ENCODE data around the gene BHLHE40.

The BHLHE40 gene

GRCh38 chr3:4974154-4974553, 5.1 kb upstream of the BHLHE40 start (continued):
- TF ChIP-seq HOXD13 (CRISPR knock-in tag; IDR thresholded peaks at IDR 0.05; ENCODE audit: borderline replicate concordance) = no peak

GRCh38 chr3:4976109-4976508, 3.1 kb upstream of the BHLHE40 start:
- ChIA-PET CTCF (interaction anchor here (0.5 to 12.6 kb wide), 52 partner anchors 8 to 514 kb away, joined by 3 to 94 read pairs (median 4); no protein-coding TSS in a partner anchor), POLR2A (interaction anchor here (0.8 to 4.4 kb wide), 5 partner anchors 11 to 265 kb away, joined by 3 to 30 read pairs (median 3); no protein-coding TSS in a partner anchor)
- no peak overlapping the region for H3K27ac ChIP-seq (ENCODE audit: extremely low read depth, low read depth, low read length)
- TF ChIP-seq ZSCAN30 (tag by site-specific recombination; IDR thresholded peaks at IDR 0.05) (0 out of 2 replicates have a peak, but pooled peaks have one; percentile 42), KLF8 (tag by site-specific recombination; IDR thresholded peaks at IDR 0.05) (peak; percentile 42; the same call in 1 of the 2 replicates), ZNF580 (tag by site-specific recombination; IDR thresholded peaks at IDR 0.05) (peak; percentile 92), ZNF776 (tag by site-specific recombination; IDR thresholded peaks at IDR 0.05; ENCODE audit: borderline replicate concordance) (no peak), ZNF292 (tag by site-specific recombination; IDR thresholded peaks at IDR 0.05; ENCODE audit: borderline replicate concordance, low read depth) (no peak), REPIN1 (tag by site-specific recombination; IDR thresholded peaks at IDR 0.05; ENCODE audit: low read depth) (0 out of 2 replicates have a peak, but pooled peaks have one; percentile 46), ZBTB6 (tag by site-specific recombination; IDR thresholded peaks at IDR 0.05) (no peak), CTCF (tag by site-specific recombination; IDR thresholded peaks at IDR 0.05) (peak; percentile 57; the same call in 1 of the 2 replicates), PRDM10 (tag by site-specific recombination; IDR thresholded peaks at IDR 0.05) (peak; percentile 49; the same call in 1 of the 2 replicates), PATZ1 (tag by site-specific recombination; IDR thresholded peaks at IDR 0.05) (no peak), ZNF175 (tag by site-specific recombination; IDR thresholded peaks at IDR 0.05) (no peak), ZFP41 (tag by site-specific recombination; IDR thresholded peaks at IDR 0.05; ENCODE audit: borderline replicate concordance) (no peak), ZNF654 (tag by site-specific recombination; IDR thresholded peaks at IDR 0.05; ENCODE audit: low read depth) (peak; percentile 46), ZNF561 (tag by site-specific recombination; IDR thresholded peaks at IDR 0.05; ENCODE audit: borderline replicate concordance) (peak; percentile 88; the same call in 1 of the 2 replicates), GLI4 (tag by site-specific recombination; IDR thresholded peaks at IDR 0.05) (no peak), ZNF777 (tag by site-specific recombination; IDR thresholded peaks at IDR 0.05; ENCODE audit: borderline replicate concordance) (no peak), SP7 (tag by site-specific recombination; IDR thresholded peaks at IDR 0.05) (0 out of 2 replicates have a peak, but pooled peaks have one; percentile 37), ZNF354C (tag by site-specific recombination; IDR thresholded peaks at IDR 0.05; ENCODE audit: borderline replicate concordance, low read depth) (no peak), TRIM28 (IDR thresholded peaks at IDR 0.05; ENCODE audit: borderline replicate concordance, low read length) (peak; percentile 65), FEZF1 (tag by site-specific recombination; IDR thresholded peaks at IDR 0.05) (no peak), ZNF792 (tag by site-specific recombination; IDR thresholded peaks at IDR 0.05) (no peak), MZF1 (tag by site-specific recombination; IDR thresholded peaks at IDR 0.05; ENCODE audit: borderline replicate concordance) (peak; percentile 82; the same call in 1 of the 2 replicates), ZEB2 (tag by site-specific recombination; IDR thresholded peaks at IDR 0.05) (no peak), GLIS1 (tag by site-specific recombination; IDR thresholded peaks at IDR 0.05) (peak; percentile 19; the same call in 1 of the 2 replicates), ZNF629 (tag by site-specific recombination; IDR thresholded peaks at IDR 0.05) (0 out of 2 replicates have a peak, but pooled peaks have one; percentile 22), ZBTB20 (tag by site-specific recombination; IDR thresholded peaks at IDR 0.05) (no peak)

More at GRCh38 chr3:4976109-4976508, 3.1 kb upstream of the BHLHE40 start:
- Histone ChIP-seq H3K36me3 (ENCODE audit: control insufficient read depth in 2 of 2, insufficient read depth in 1 of 2, low read length in 2 of 2) (peaks cover 0 to under 1% of the 10 kb centered on the region in 2 experiments; a peak in 1 of 3 replicates), H3K9me3 (ENCODE audit: control insufficient read depth, insufficient read depth, low read depth, low read length) (no peaks in the 10 kb centered on the region), H3K4me3 (ENCODE audit: low read depth, low read length) (no peak overlapping the region), H3K4me1 (ENCODE audit: control insufficient read depth, insufficient read depth, low read length) (peaks cover 4% of the 10 kb centered on the region)

Measured in HEK293 (cell line).